ENCODE measurements around the gene CEP128. TPM values are rescaled to one million over a fixed set of nuclear protein-coding genes. Genes with fewer than 3 reads are reported as not detected.

CEP128 gene
- total and polyA plus RNA-seq, 3 experiments from 2014 or later, result 5.4 to 17.1 (median 15.4) TPM

DNA sequence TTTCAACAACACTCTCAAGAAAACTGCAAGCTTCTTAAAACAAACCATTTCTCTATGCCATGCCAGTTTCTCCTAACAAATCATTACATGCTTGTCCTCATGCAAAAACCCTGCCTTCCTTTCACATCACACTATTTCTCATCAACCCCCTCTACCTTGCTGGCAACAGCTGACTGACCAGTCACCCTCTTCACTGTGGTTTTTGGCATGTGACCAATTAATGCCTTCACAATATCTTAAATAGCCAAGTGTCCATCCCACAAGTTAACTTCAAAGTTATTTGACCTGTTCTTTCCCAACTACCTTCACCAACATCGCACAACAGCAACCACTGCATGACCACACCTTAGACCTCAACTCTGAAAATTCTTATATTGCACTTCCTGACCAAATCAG lies 159.6 kb downstream of the CEP128 start:
- ChIA-PET POLR2A (no interaction called here), CTCF (no interaction called here)
- H3K4me3 ChIP-seq (ENCODE audit: low read length), result no peak overlapping the region
- no peaks in the 10 kb centered on the region for H3K4me1 ChIP-seq (ENCODE audit: insufficient read depth, low read length)
- Mint-ChIP-seq H3K4me3 (no peak overlapping the region), H3K36me3 (peaks cover 9 to 26% (median 15%) of the 10 kb centered on the region in 3 donors), H3K9me3 (no peaks in the 10 kb centered on the region), H3K4me1 (no peaks in the 10 kb centered on the region), H3K27ac (no peak overlapping the region), H3K27me3 (no peaks in the 10 kb centered on the region)
- no peak for DNase-seq
- no peaks in the 10 kb centered on the region for H3K27me3 ChIP-seq (ENCODE audit: insufficient read depth, low read length, poor library complexity, severe bottlenecking)
- no peak overlapping the region for H3K27ac ChIP-seq (ENCODE audit: low read depth, low read length)
- no peaks in the 10 kb centered on the region for H3K36me3 ChIP-seq (ENCODE audit: insufficient read depth, low read length)
- H3K9me3 ChIP-seq (ENCODE audit: low read length), result no peaks in the 10 kb centered on the region

DNA sequence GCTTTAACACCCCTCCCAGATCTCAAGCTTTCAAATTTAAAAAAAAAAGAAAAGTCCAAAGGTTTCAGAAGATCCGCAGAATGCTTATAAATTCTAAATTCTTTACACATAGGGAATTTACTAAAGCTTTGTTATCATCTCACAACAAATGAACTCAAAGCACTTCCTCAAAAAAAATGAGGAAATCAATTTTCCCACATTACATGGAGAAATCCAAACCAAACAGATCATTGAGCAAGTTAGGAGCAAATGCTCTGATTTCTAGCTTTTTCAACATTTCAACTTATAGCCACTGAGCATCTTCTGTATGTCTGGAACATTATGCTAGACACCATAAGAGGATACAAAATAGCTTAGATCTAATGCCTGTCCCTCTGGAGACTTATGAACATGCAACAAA lies 161.0 kb downstream of the CEP128 start:
- Mint-ChIP-seq H3K9me3 (no peaks in the 10 kb centered on the region), H3K36me3 (peaks cover 10 to 22% (median 12%) of the 10 kb centered on the region in 3 donors), H3K27me3 (no peaks in the 10 kb centered on the region), H3K27ac (peak overlapping the region in 1 of 8 donors; percentile 27), H3K4me1 (no peaks in the 10 kb centered on the region), H3K4me3 (no peak overlapping the region)
- no peaks in the 10 kb centered on the region for H3K27me3 ChIP-seq (ENCODE audit: insufficient read depth, low read length, poor library complexity, severe bottlenecking)
- CTCF ChIA-PET, result no interaction called here
- no peaks in the 10 kb centered on the region for H3K4me1 ChIP-seq (ENCODE audit: insufficient read depth, low read length)
- no peak overlapping the region for H3K4me3 ChIP-seq (ENCODE audit: low read length)
- POLR2A ChIA-PET, result no interaction called here
- H3K27ac ChIP-seq (ENCODE audit: low read depth, low read length), result no peak overlapping the region
- H3K9me3 ChIP-seq (ENCODE audit: low read length), result no peaks in the 10 kb centered on the region
- H3K36me3 ChIP-seq (ENCODE audit: insufficient read depth, low read length), result no peaks in the 10 kb centered on the region
- DNase-seq, result no peak

DNA sequence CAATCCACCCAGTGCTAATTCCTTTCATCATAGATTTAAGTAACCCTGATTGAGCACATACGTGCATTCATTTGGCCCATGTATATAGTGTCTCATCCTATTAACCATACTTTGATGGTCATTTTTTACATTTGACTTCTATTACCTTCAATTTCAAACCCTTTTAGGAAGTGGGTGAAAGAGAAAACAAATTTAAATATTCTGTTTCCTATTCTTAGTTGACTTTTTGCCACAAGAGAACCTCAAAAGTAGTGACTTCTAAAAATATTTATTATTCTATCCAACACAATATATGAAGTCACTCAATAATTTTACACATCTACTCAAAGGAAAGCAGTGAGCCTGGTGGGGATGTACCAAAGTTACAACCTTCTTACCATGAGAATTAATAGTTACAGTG lies 164.9 kb downstream of the CEP128 start:
- no peaks in the 10 kb centered on the region for H3K36me3 ChIP-seq (ENCODE audit: insufficient read depth, low read length)
- CTCF ChIA-PET, result no interaction called here
- POLR2A ChIA-PET, result no interaction called here

GRCh38 chr14:80776186-80776585 lies 165.4 kb downstream of the CEP128 start:
- Histone ChIP-seq H3K4me3 (ENCODE audit: low read length) (no peak overlapping the region), H3K27me3 (ENCODE audit: insufficient read depth, low read length, poor library complexity, severe bottlenecking) (no peaks in the 10 kb centered on the region), H3K4me1 (ENCODE audit: insufficient read depth, low read length) (no peaks in the 10 kb centered on the region), H3K9me3 (ENCODE audit: low read length) (no peaks in the 10 kb centered on the region), H3K27ac (ENCODE audit: low read depth, low read length) (no peak overlapping the region), H3K36me3 (ENCODE audit: insufficient read depth, low read length) (no peaks in the 10 kb centered on the region)
- Mint-ChIP-seq H3K36me3 (peaks cover 8 to 18% (median 9%) of the 10 kb centered on the region in 3 donors), H3K27me3 (no peaks in the 10 kb centered on the region), H3K9me3 (no peaks in the 10 kb centered on the region), H3K27ac (no peak overlapping the region), H3K4me3 (no peak overlapping the region), H3K4me1 (no peaks in the 10 kb centered on the region)
- CTCF ChIA-PET, result no interaction called here
- DNase-seq, result no peak
- POLR2A ChIA-PET, result no interaction called here

More for the DNA sequence above, 164.9 kb downstream of the CEP128 start:
- Histone ChIP-seq H3K27ac (ENCODE audit: low read depth, low read length) (no peak overlapping the region), H3K27me3 (ENCODE audit: insufficient read depth, low read length, poor library complexity, severe bottlenecking) (no peaks in the 10 kb centered on the region), H3K4me1 (ENCODE audit: insufficient read depth, low read length) (no peaks in the 10 kb centered on the region), H3K9me3 (ENCODE audit: low read length) (no peaks in the 10 kb centered on the region), H3K4me3 (ENCODE audit: low read length) (no peak overlapping the region)
- Mint-ChIP-seq H3K36me3 (peaks cover 8 to 18% (median 9%) of the 10 kb centered on the region in 3 donors), H3K4me1 (no peaks in the 10 kb centered on the region), H3K4me3 (no peak overlapping the region), H3K9me3 (no peaks in the 10 kb centered on the region), H3K27me3 (no peaks in the 10 kb centered on the region), H3K27ac (no peak overlapping the region)
- no peak for DNase-seq

GRCh38 chr14:80772504-80772903 lies 169.0 kb downstream of the CEP128 start:
- peaks cover 8 to 12% (median 9%) of the 10 kb centered on the region in 3 donors for H3K36me3 Mint-ChIP-seq
- ChIA-PET POLR2A (no interaction called here), CTCF (no interaction called here)
- H3K4me3 ChIP-seq (ENCODE audit: low read length), result no peak overlapping the region
- no peaks in the 10 kb centered on the region for H3K27me3 Mint-ChIP-seq
- peaks cover 0 to 2% (median 0%) of the 10 kb centered on the region in 5 donors for H3K9me3 Mint-ChIP-seq
- DNase-seq, result no peak
- no peaks in the 10 kb centered on the region for H3K9me3 ChIP-seq (ENCODE audit: low read length)
- no peaks in the 10 kb centered on the region for H3K4me1 ChIP-seq (ENCODE audit: insufficient read depth, low read length)
- no peak overlapping the region for H3K27ac ChIP-seq (ENCODE audit: low read depth, low read length)
- no peaks in the 10 kb centered on the region for H3K4me1 Mint-ChIP-seq
- no peak overlapping the region for H3K27ac Mint-ChIP-seq
- no peaks in the 10 kb centered on the region for H3K36me3 ChIP-seq (ENCODE audit: insufficient read depth, low read length)
- H3K27me3 ChIP-seq (ENCODE audit: insufficient read depth, low read length, poor library complexity, severe bottlenecking), result no peaks in the 10 kb centered on the region
- peak overlapping the region in 1 of 7 donors; percentile 3 for H3K4me3 Mint-ChIP-seq

DNA sequence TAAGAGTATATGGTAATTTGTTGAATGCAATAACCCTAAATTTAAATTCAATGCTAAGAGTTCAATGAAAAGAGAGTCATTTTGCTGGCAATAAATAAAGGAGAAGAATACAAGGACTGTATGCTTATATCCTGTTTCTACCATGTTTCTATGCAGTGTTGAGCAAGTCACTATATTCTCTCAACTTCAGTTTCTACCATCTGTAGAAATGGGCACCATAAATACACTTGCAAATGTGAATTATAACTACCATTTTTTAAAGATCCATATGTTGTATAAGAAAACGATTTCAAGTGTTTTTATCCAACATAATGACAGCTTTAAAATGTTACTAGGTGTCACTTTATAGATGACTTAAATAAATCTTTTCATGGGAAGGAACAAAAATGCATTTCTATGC lies 170.3 kb downstream of the CEP128 start:
- Histone ChIP-seq H3K9me3 (ENCODE audit: low read length) (no peaks in the 10 kb centered on the region), H3K4me1 (ENCODE audit: insufficient read depth, low read length) (no peaks in the 10 kb centered on the region), H3K36me3 (ENCODE audit: insufficient read depth, low read length) (no peaks in the 10 kb centered on the region), H3K27ac (ENCODE audit: low read depth, low read length) (no peak overlapping the region), H3K27me3 (ENCODE audit: insufficient read depth, low read length, poor library complexity, severe bottlenecking) (no peaks in the 10 kb centered on the region), H3K4me3 (ENCODE audit: low read length) (no peak overlapping the region)
- Mint-ChIP-seq H3K27me3 (no peaks in the 10 kb centered on the region), H3K9me3 (peaks cover 0 to 2% (median 0%) of the 10 kb centered on the region in 5 donors), H3K27ac (no peak overlapping the region), H3K36me3 (peaks cover 5 to 6% (median 6%) of the 10 kb centered on the region in 3 donors), H3K4me1 (no peaks in the 10 kb centered on the region), H3K4me3 (no peak overlapping the region)
- ChIA-PET POLR2A (no interaction called here), CTCF (no interaction called here)
- no peak for DNase-seq

- peaks cover 6 to 7% (median 6%) of the 10 kb centered on the region in 3 donors for H3K36me3 Mint-ChIP-seq
- Histone ChIP-seq H3K36me3 (ENCODE audit: insufficient read depth, low read length) (no peaks in the 10 kb centered on the region), H3K9me3 (ENCODE audit: low read length) (no peaks in the 10 kb centered on the region), H3K27me3 (ENCODE audit: insufficient read depth, low read length, poor library complexity, severe bottlenecking) (no peaks in the 10 kb centered on the region), H3K4me3 (ENCODE audit: low read length) (no peak overlapping the region), H3K4me1 (ENCODE audit: insufficient read depth, low read length) (no peaks in the 10 kb centered on the region), H3K27ac (ENCODE audit: low read depth, low read length) (no peak overlapping the region)
- H3K27ac Mint-ChIP-seq, result no peak overlapping the region
- ChIA-PET POLR2A (no interaction called here), CTCF (no interaction called here)
- H3K9me3 Mint-ChIP-seq, result peaks cover 0 to 2% (median 0%) of the 10 kb centered on the region in 5 donors
- H3K27me3 Mint-ChIP-seq, result no peaks in the 10 kb centered on the region
- no peak for DNase-seq
- no peaks in the 10 kb centered on the region for H3K4me1 Mint-ChIP-seq
- no peak overlapping the region for H3K4me3 Mint-ChIP-seq
Observed at GRCh38 chr14:80770114-80770908, 171.2 kb downstream of the CEP128 start.

DNA sequence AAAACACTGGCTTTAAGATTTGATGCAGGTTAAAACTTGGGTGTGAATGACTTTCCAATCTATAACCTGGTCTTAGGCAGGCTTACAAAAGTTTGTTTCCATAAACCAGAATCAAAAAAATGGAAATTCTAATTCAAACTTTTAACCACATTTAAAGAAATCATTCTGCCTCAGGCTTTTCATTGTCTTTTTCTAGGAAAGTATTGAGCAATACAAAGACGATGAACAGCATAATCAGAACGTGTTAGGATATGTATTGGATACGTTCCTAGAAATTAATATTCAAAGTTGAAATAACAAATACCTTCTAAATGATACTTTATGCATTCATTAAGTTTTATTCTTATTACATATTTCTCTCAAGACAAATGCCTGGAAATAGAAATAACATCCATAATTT lies 172.9 kb downstream of the CEP128 start:
- H3K4me3 Mint-ChIP-seq, result no peak overlapping the region
- no peak overlapping the region for H3K27ac Mint-ChIP-seq
- no peak for DNase-seq
- Histone ChIP-seq H3K36me3 (ENCODE audit: insufficient read depth, low read length) (no peaks in the 10 kb centered on the region), H3K9me3 (ENCODE audit: low read length) (no peaks in the 10 kb centered on the region), H3K4me1 (ENCODE audit: insufficient read depth, low read length) (no peaks in the 10 kb centered on the region), H3K27me3 (ENCODE audit: insufficient read depth, low read length, poor library complexity, severe bottlenecking) (no peaks in the 10 kb centered on the region), H3K27ac (ENCODE audit: low read depth, low read length) (no peak overlapping the region), H3K4me3 (ENCODE audit: low read length) (no peak overlapping the region)
- CTCF ChIA-PET, result no interaction called here
- H3K9me3 Mint-ChIP-seq, result peaks cover 0 to 2% (median 0%) of the 10 kb centered on the region in 5 donors
- H3K4me1 Mint-ChIP-seq, result no peaks in the 10 kb centered on the region
- H3K27me3 Mint-ChIP-seq, result no peaks in the 10 kb centered on the region
- POLR2A ChIA-PET, result no interaction called here
- peaks cover 2 to 7% (median 4%) of the 10 kb centered on the region in 3 donors for H3K36me3 Mint-ChIP-seq

Data from CD8-positive, alpha-beta memory T cell (primary cell).